Measurements from ENCODE around the gene SALL4.
"Not testable (repeated sequence)": the region's sequence is repeated elsewhere in the genome, so short reads cannot be mapped to it uniquely, and the experiment has no call there.

SALL4 gene

DNA sequence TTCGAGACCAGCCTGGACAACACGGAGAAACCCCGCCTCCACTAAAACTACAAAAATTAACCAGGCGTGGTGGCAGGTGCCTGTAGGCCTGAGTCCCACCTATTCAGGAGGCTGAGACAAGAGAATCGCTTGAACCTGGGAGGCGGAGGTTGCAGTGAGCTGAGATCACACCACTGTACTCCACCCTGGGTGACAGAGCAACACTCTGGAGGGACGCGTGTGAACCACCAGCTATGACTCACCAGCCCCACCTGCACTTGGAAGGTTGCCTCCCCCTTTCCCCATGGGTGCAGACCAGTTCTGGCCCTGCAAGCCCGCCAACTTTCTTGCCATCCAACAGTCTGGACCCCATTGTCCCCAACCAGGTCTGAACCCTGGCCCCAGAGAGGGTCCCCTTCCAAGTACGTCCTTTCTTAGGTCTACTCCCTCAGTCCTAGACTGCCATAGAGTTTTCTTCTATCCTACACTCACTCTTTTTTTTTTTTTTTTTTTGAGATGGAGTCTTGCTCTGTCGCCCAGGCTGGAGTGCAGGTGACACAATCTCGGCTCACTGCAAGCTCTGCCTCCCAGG is 63.4 kb downstream of the SALL4 start:
- DNase-seq (ENCODE audit: low spot score) = no peak
- in situ Hi-C loops (cut with MboI; ENCODE audit: low sequenced_read_pairs, unreplicated experiment) = no loop called here
- TF ChIP-seq, protein P1, sequence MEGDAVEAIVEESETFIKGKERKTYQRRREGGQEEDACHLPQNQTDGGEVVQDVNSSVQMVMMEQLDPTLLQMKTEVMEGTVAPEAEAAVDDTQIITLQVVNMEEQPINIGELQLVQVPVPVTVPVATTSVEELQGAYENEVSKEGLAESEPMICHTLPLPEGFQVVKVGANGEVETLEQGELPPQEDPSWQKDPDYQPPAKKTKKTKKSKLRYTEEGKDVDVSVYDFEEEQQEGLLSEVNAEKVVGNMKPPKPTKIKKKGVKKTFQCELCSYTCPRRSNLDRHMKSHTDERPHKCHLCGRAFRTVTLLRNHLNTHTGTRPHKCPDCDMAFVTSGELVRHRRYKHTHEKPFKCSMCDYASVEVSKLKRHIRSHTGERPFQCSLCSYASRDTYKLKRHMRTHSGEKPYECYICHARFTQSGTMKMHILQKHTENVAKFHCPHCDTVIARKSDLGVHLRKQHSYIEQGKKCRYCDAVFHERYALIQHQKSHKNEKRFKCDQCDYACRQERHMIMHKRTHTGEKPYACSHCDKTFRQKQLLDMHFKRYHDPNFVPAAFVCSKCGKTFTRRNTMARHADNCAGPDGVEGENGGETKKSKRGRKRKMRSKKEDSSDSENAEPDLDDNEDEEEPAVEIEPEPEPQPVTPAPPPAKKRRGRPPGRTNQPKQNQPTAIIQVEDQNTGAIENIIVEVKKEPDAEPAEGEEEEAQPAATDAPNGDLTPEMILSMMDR (IDR thresholded peaks at IDR 0.05; ENCODE audit: borderline replicate concordance, control extremely low read depth, extremely low read depth, insufficient read depth, missing control alignments) = no peak

DNA sequence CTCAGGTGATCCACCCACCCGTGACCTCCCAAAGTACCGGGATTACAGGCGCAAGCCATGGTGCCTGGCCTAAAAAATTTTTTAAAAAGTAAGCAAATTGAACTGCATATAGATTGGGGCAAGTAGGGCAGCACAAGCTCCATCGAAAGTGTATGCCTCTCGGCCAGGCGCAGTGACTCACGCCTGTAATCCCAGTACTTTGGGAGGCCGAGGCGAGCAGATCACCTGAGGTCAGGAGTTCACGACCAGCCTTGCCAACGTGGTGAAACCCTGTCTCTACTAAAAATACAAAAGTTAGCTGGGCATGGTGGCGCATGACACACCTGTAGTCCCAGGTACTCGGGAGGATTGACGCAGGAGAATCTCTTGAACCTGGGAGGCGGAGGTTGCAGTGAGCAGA is 64.1 kb downstream of the SALL4 start:
- in situ Hi-C loops (cut with MboI; ENCODE audit: low sequenced_read_pairs, unreplicated experiment); DNase-seq (ENCODE audit: low spot score): not testable (repeated sequence)

DNA sequence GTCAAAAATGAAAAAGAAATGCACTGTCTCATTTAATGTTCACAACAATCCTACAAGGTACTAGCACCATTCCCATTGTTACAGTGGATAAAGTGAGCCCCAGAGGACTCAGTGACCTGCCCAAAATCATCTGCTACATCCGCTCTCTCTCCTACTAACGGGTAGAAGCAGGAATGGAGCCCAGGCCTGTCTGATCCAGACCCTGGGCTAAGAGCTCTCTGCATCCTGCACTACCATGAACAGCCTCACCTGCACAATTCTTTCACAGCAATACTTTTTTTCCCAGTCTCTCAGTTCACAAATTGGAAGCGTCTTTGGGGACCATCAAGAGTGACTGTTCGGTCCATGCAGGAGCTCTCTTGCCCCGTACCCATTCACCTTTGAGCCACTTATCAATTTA is 65.4 kb downstream of the SALL4 start:
- DNase-seq (ENCODE audit: low spot score) = no peak
- TF ChIP-seq, protein P1 (IDR thresholded peaks at IDR 0.05; ENCODE audit: borderline replicate concordance, control extremely low read depth, extremely low read depth, insufficient read depth, missing control alignments) = no peak
- in situ Hi-C loops (cut with MboI; ENCODE audit: low sequenced_read_pairs, unreplicated experiment) = no loop called here

DNA sequence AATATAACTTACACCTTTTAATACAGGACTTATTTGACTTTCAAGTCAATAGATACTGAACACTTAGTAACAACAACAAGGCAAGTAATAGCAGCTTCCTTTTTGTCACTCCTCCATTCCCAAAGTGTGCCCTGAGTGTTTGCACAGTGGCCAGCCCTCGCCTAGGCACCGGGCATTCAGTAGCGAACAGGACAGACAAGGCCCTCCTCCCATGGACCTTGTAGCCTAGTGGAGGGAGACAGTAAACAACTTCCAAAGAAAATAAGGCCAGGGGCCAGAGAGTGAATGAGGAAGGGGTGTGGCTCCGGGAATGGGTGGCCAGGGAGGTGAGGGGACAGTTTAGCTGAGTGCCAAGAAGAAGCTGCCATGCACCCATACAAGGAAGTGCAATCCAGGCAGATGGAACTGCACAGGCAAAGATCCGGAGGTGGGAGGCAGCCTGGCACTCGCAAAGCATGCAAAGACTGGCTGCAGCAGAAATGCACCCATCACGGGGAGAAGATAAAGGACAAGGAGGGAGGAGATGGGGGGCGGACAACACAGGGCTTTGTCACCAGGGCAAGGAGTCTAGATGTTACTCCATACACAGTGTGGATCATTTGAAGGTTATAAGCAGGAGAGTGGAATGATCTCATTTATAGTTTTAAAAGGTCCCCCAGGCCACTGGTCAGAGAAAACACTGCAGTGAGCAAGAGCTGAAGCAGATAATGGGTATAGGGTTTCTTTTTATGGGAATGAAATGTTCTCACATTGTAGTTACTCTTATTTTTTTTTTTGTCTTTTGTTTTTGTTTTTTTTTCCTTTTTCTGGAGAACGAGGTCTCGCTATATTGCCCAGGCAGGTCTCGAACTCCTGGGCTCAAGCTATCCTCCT is 66.4 kb downstream of the SALL4 start:
- in situ Hi-C loops (cut with MboI; ENCODE audit: low sequenced_read_pairs, unreplicated experiment) = no loop called here
- no peak for DNase-seq (ENCODE audit: low spot score)
- TF ChIP-seq, protein P1 (IDR thresholded peaks at IDR 0.05; ENCODE audit: borderline replicate concordance, control extremely low read depth, extremely low read depth, insufficient read depth, missing control alignments) = no peak

DNA sequence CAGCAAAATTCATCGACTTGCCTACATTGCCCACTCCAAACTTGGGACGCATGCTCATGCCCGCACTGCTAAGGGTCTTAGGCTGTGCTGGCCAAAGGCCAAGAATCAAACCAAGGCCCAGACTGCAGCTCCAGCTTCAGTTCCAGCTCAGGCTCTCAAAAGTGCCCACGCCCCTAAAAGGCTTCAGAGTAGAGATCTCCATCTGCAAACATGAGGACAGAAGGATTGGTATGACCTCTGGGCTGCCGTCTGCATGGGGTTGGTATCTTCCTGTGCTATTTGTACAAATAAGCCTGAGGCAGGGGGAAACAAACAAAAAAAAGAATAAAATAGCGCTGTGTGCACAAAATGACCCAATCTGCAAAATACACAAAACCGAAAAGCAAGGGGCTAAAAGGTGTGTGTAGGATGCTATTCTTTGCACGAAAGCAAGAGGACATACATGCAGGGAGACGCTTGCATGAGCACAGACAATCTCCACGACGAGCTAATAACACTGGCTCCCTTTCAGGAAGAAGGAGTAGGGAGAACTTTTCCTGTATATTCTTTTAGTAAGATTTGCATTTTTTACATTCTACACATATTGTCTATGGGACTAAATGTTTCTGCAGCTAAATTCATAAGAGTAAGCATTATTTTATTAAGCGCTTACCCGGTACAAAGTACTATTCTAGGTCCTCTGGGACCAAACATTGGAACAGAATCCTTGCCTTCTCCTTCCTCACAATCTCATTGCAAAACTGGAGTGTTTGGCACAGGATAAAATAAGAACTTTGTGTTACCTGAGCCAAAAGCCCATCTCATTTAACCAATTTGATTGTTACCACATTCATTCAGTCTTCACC is 67.2 kb downstream of the SALL4 start:
- in situ Hi-C loops (cut with MboI; ENCODE audit: low sequenced_read_pairs, unreplicated experiment) = no loop called here
- no peak for DNase-seq (ENCODE audit: low spot score)

DNA sequence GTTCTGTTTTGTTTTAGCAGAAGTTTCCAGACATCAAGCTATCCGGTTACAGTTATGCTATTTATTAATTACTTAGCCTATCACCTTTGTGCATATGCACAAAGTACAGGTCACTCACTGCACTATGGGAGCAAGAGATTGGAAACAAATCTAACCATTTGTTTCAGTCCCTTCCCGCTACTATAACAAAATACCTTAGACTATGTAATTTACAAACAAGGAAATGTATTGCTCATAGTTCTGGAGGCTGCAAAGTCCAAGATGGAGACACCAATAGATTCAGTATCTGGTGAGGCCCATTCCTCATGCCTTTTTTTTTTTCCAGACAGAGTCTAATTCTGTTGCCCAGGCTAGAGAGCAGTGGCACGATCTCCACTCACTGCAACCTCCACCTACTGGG is 69.3 kb downstream of the SALL4 start:
- TF ChIP-seq, protein P1 (IDR thresholded peaks at IDR 0.05; ENCODE audit: borderline replicate concordance, control extremely low read depth, extremely low read depth, insufficient read depth, missing control alignments) = no peak
- DNase-seq (ENCODE audit: low spot score) = no peak
- in situ Hi-C loops (cut with MboI; ENCODE audit: low sequenced_read_pairs, unreplicated experiment) = no loop called here

More for the DNA sequence above, 67.2 kb downstream of the SALL4 start:
- TF ChIP-seq, protein P1 (IDR thresholded peaks at IDR 0.05; ENCODE audit: borderline replicate concordance, control extremely low read depth, extremely low read depth, insufficient read depth, missing control alignments) = no peak
